OCI-LY7 (cell line): ENCODE results near the gene LDLRAD4. TPM values are rescaled to one million over a fixed set of nuclear protein-coding genes. Genes with fewer than 3 reads are reported as not detected.

Experiments
- BruUV-seq: library from RNA; stranded (reverse); fragments of 400-500 nt; replicated peaks from 2 replicates; lab custom pipeline; 2021; lab: Mats Ljungman, UMichigan
- CTCF ChIA-PET: fragments of 300-600 bp; sonication (Branson Sonifier 250); formaldehyde crosslinking; loops from one replicate; lab custom pipeline; 2022; ENCODE audit warnings: antibody characterized with exemption; ENCODE audit not compliant: unreplicated experiment; lab: Charles Lee
- POLR2A ChIA-PET: fragments of 300-600 bp; sonication (Branson Sonifier 250); formaldehyde crosslinking; loops from one replicate; lab custom pipeline; 2022; ENCODE audit warnings: antibody characterized with exemption; lab: Charles Lee
- DNase-seq: peaks from one replicate; pipeline ENCODE4 v3.0.0-alpha.2; 2015; ENCODE audit warnings: low spot score
- H2AFZ ChIP-seq: fragments of 200-600 bp; sonication (generic), shearing (Covaris generic); 2 replicates; pipeline ENCODE4 v1.6.1; 2014; ENCODE audit warnings: mild to moderate bottlenecking, antibody characterized with exemption, low read length, moderate library complexity
- H3K27ac ChIP-seq: fragments of 200-600 bp; sonication (generic); 2 replicates; pipeline ENCODE4 v1.5.1; 2014; ENCODE audit warnings: mixed run types, low read depth, mild to moderate bottlenecking, moderate library complexity, low read length, inconsistent platforms; ENCODE audit not compliant: poor library complexity, severe bottlenecking
- H3K36me3 ChIP-seq: fragments of 200-600 bp; sonication (generic); 2 replicates; pipeline ENCODE4 v1.6.1; 2014; ENCODE audit warnings: mild to moderate bottlenecking, antibody characterized with exemption, low read length, moderate library complexity, mixed read lengths; ENCODE audit not compliant: insufficient read depth
- H3K4me1 ChIP-seq: fragments of 200-600 bp; sonication (generic); 2 replicates; pipeline ENCODE4 v1.5.1; 2014; ENCODE audit warnings: mild to moderate bottlenecking, low read length; ENCODE audit not compliant: insufficient read depth, poor library complexity, severe bottlenecking
- H3K4me2 ChIP-seq: fragments of 200-600 bp; sonication (generic); 2 replicates; pipeline ENCODE4 v1.6.1; 2014; ENCODE audit warnings: mild to moderate bottlenecking, low read length
- H3K4me3 ChIP-seq: fragments of 200-600 bp; sonication (generic); 2 replicates; pipeline ENCODE4 v1.5.1; 2014; ENCODE audit warnings: mild to moderate bottlenecking, low read depth, low read length; ENCODE audit not compliant: poor library complexity, severe bottlenecking
- H3K79me2 ChIP-seq: fragments of 200-600 bp; sonication (generic); 2 replicates; pipeline ENCODE4 v1.6.1; 2016; ENCODE audit warnings: low read depth, mild to moderate bottlenecking, low read length, moderate library complexity, mixed read lengths; ENCODE audit not compliant: insufficient read depth
- H3K9me2 ChIP-seq: fragments of 200-600 bp; sonication (generic); 2 replicates; pipeline ENCODE4 v1.6.1; 2016; ENCODE audit warnings: mild to moderate bottlenecking, low read length, mixed read lengths; ENCODE audit not compliant: insufficient read depth
- H3K9me3 ChIP-seq: fragments of 200-600 bp; sonication (generic); 2 replicates; pipeline ENCODE4 v1.6.1; 2014; ENCODE audit warnings: mild to moderate bottlenecking, mixed run types, low read length, mixed read lengths
- H4K20me1 ChIP-seq: fragments of 200-600 bp; sonication (generic); 2 replicates; pipeline ENCODE4 v1.6.1; 2014; ENCODE audit warnings: mild to moderate bottlenecking, antibody characterized with exemption, low read length, moderate library complexity, mixed read lengths; ENCODE audit not compliant: insufficient read depth
- CTCF ChIP-seq: fragments of 200-600 bp; sonication (generic); conservative IDR thresholded peaks from 2 replicates; pipeline ENCODE4 v1.5.1; 2014; ENCODE audit warnings: mild to moderate bottlenecking, antibody characterized with exemption, low read length, moderate library complexity, mixed read lengths
- EZH2phosphoT487 ChIP-seq: fragments of 200-600 bp; sonication (generic); IDR thresholded peaks from 2 replicates; pipeline ENCODE4 v1.6.1; 2018; ENCODE audit warnings: low read depth, borderline replicate concordance, mild to moderate bottlenecking, mixed run types, antibody characterized with exemption, low read length, moderate library complexity, mixed read lengths
- intact Hi-C: fragments of 100-400 bp; cut with micrococcal nuclease; formaldehyde crosslinking; loops from one replicate; pipeline ENCODE4 v1.10.0; 2022; ENCODE audit not compliant: unreplicated experiment
- total RNA-seq, 2 experiments: library from RNA; depleted of rRNA in 1 of 2; stranded (reverse); fragments of >200 nt in 1 of 2; shearing (Covaris generic) in 1 of 2; gene quantifications; 2 replicates each; pipeline ENCODE4 v1.2.3, GENCODE V29; 2014 to 2022

Gene LDLRAD4
- total RNA-seq, 2 experiments from 2014 or later, result 26.2 to 43.8 TPM

- Histone ChIP-seq H3K9me3 (no peaks in the 10 kb centered on the region), H4K20me1 (no peaks in the 10 kb centered on the region), H3K27ac (no peak overlapping the region), H3K9me2 (no peaks in the 10 kb centered on the region), H3K4me2 (no peak overlapping the region), H3K4me1 (no peaks in the 10 kb centered on the region), H2AFZ (no peak overlapping the region), H3K79me2 (no peaks in the 10 kb centered on the region), H3K4me3 (no peak overlapping the region), H3K36me3 (no peaks in the 10 kb centered on the region)
- TF ChIP-seq EZH2phosphoT487, result no peak
- TF ChIP-seq CTCF, result no peak
- ChIA-PET POLR2A (no interaction called here), CTCF (interaction anchor here (0.6 to 0.7 kb wide), 2 partner anchors 51 to 238 kb away, joined by 4 read pairs; no protein-coding TSS in a partner anchor)
- intact Hi-C loops, result no loop called here
- no peak for DNase-seq
- BruUV-seq, result no TSS peak
These were observed 79.7 kb downstream of the LDLRAD4 start for GRCh38 chr18:13298262-13298661.

GRCh38 chr18:13300029-13300428 lies 81.5 kb downstream of the LDLRAD4 start:
- BruUV-seq, result no TSS peak
- H3K27ac ChIP-seq, result no peak overlapping the region
- H3K79me2 ChIP-seq, result no peaks in the 10 kb centered on the region
- TF ChIP-seq EZH2phosphoT487 (no peak), CTCF (no peak)
- ChIA-PET CTCF (no interaction called here), POLR2A (no interaction called here)
- no peaks in the 10 kb centered on the region for H3K9me3 ChIP-seq
- H3K4me3 ChIP-seq, result no peak overlapping the region
- H3K36me3 ChIP-seq, result no peaks in the 10 kb centered on the region
- no peak for DNase-seq
- H3K9me2 ChIP-seq, result no peaks in the 10 kb centered on the region
- intact Hi-C loops, result no loop called here
- no peak overlapping the region for H3K4me2 ChIP-seq
- no peaks in the 10 kb centered on the region for H3K4me1 ChIP-seq
- H4K20me1 ChIP-seq, result no peaks in the 10 kb centered on the region
- H2AFZ ChIP-seq, result no peak overlapping the region

GRCh38 chr18:13300796-13301195 lies 82.2 kb downstream of the LDLRAD4 start:
- POLR2A ChIA-PET, result interaction anchor here (0.6 kb wide), 2 partner anchors 23 to 772 kb away, joined by 3 read pairs; no protein-coding TSS in a partner anchor
- no peaks in the 10 kb centered on the region for H4K20me1 ChIP-seq
- H3K4me1 ChIP-seq, result no peaks in the 10 kb centered on the region
- H3K4me3 ChIP-seq, result no peak overlapping the region
- H3K27ac ChIP-seq, result no peak overlapping the region
- no peaks in the 10 kb centered on the region for H3K36me3 ChIP-seq
- no peaks in the 10 kb centered on the region for H3K9me2 ChIP-seq
- H3K79me2 ChIP-seq, result no peaks in the 10 kb centered on the region
- no TSS peak for BruUV-seq
- DNase-seq, result no peak
- H3K4me2 ChIP-seq, result no peak overlapping the region
- H3K9me3 ChIP-seq, result no peaks in the 10 kb centered on the region
- TF ChIP-seq EZH2phosphoT487 (no peak), CTCF (no peak)
- H2AFZ ChIP-seq, result no peak overlapping the region
- intact Hi-C loops, result no loop called here
- CTCF ChIA-PET, result no interaction called here
